PFSK-1 (cell line): ENCODE measurements around the gene RNF20.

Experiments
- FOXP2 ChIP-seq: optimal IDR thresholded peaks from 2 replicates; pipeline ENCODE3; 2011; ENCODE audit warnings: borderline replicate concordance, control low read depth, inconsistent platforms; ENCODE audit not compliant: insufficient read depth; ENCODE audit errors: extremely low read length, extremely low read depth
- POLR2AphosphoS5 ChIP-seq: IDR thresholded peaks from 2 replicates; pipeline ENCODE4 v1.6.1; 2012; ENCODE audit warnings: low read depth, mild to moderate bottlenecking, control low read depth, low read length, moderate library complexity
- SIN3A ChIP-seq: IDR thresholded peaks from 2 replicates; pipeline ENCODE4 v1.6.1; 2012; ENCODE audit warnings: mild to moderate bottlenecking, low read length, moderate library complexity, borderline replicate concordance; ENCODE audit not compliant: insufficient read depth
- TAF1 ChIP-seq: IDR thresholded peaks from 2 replicates; pipeline ENCODE4 v1.6.1; 2012; ENCODE audit warnings: low read length, control low read depth, borderline replicate concordance; ENCODE audit not compliant: insufficient read depth

DNA sequence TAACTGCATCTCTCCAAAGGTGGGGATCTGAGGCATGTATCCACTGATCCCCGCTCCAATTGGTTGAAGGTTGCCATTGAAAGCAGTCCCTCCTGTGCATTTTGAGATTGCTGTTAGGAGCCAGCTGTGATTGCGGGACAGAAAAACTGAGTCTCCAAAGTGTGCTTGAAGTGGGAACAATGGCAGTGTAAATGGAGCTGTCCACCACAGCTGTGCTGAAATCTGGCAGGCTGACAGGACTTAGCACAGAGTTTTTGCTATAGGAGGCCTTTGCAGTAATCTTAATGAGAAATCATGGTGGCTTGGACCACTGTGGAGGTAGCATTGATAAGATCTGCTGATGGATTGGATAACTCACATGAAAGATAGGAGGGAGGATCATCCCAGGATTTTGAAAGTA, 3.3 kb downstream of the RNF20 start:
- TF ChIP-seq POLR2AphosphoS5 (no peak), SIN3A (no peak), TAF1 (no peak), FOXP2 (no peak)
